Stimulated activated CD4-positive, alpha-beta T cell treated with anti-CD3 and anti-CD28 coated beads, Interleukin-1b, Interleukin-23, amount 100 ng/mL, for 24 hours (primary cell): ENCODE data around the gene KCTD5.
"Not testable (repeated sequence)": the region's sequence is repeated elsewhere in the genome, so short reads cannot be mapped to it uniquely, and the experiment has no call there.

ENCODE experiments used
- DNase-seq, 4 experiments: peaks; one replicate each; pipeline ENCODE4 v3.0.0-alpha.2; 2020; ENCODE audit warnings: low read depth in 4 of 4, low spot score in 1 of 4

Gene KCTD5

GRCh38 chr16:2682209-2683021 lies at the start of gene KCTD5:
Gene KCTD5, plus strand, starts transcription at chr16:2682523. Its CDS starts 26 bp downstream, at chr16:2682549.
- DNase-seq = peak; percentile 92 to 97 (median 95)

- DNase-seq = peak in 2 of 4 experiments; percentile 25 to 39
Observed at GRCh38 chr16:2639071-2639721, 43.1 kb upstream of the KCTD5 start.

GRCh38 chr16:2639722-2640072 lies 42.6 kb upstream of the KCTD5 start:
- DNase-seq = not testable (repeated sequence)

GRCh38 chr16:2642561-2642960 lies 39.8 kb upstream of the KCTD5 start:
- not testable (repeated sequence) for DNase-seq

GRCh38 chr16:2644754-2645453 lies 37.4 kb upstream of the KCTD5 start:
- DNase-seq = not testable (repeated sequence)

GRCh38 chr16:2651268-2651871 lies 31.0 kb upstream of the KCTD5 start:
- DNase-seq = not testable (repeated sequence)

- not testable (repeated sequence) for DNase-seq
Observed at GRCh38 chr16:2653915-2654314, 28.4 kb upstream of the KCTD5 start.

GRCh38 chr16:2654949-2655348 lies 27.4 kb upstream of the KCTD5 start:
- DNase-seq = not testable (repeated sequence)

GRCh38 chr16:2656985-2657384 lies 25.3 kb upstream of the KCTD5 start:
- DNase-seq = no peak

GRCh38 chr16:2657803-2658202 lies 24.5 kb upstream of the KCTD5 start:
- DNase-seq = not testable (repeated sequence)

GRCh38 chr16:2659560-2659959 lies 22.8 kb upstream of the KCTD5 start:
- DNase-seq = not testable (repeated sequence)

- not testable (repeated sequence) for DNase-seq
Observed at GRCh38 chr16:2660014-2660662, 22.2 kb upstream of the KCTD5 start.

GRCh38 chr16:2660755-2661373 lies 21.5 kb upstream of the KCTD5 start:
- not testable (repeated sequence) for DNase-seq

- DNase-seq = peak in 1 of 4 experiments; percentile 38
Observed at GRCh38 chr16:2663553-2664546, 18.5 kb upstream of the KCTD5 start.

- no peak for DNase-seq
Observed at GRCh38 chr16:2664574-2664982, 17.7 kb upstream of the KCTD5 start.

GRCh38 chr16:2666671-2667070 lies 15.7 kb upstream of the KCTD5 start:
- DNase-seq = not testable (repeated sequence)

- not testable (repeated sequence) for DNase-seq
Observed at GRCh38 chr16:2669587-2669986, 12.7 kb upstream of the KCTD5 start.

- peak in 2 of 4 experiments; percentile 35 to 38 for DNase-seq
Observed at GRCh38 chr16:2670017-2670416, 12.3 kb upstream of the KCTD5 start.

GRCh38 chr16:2671193-2671592 lies 11.1 kb upstream of the KCTD5 start:
- not testable (repeated sequence) for DNase-seq
